ENCODE measurements around the gene FCGBP.
A peak's percentile ranks its signal among the peaks of the same experiment; 100 is the strongest.

Gene FCGBP

DNA sequence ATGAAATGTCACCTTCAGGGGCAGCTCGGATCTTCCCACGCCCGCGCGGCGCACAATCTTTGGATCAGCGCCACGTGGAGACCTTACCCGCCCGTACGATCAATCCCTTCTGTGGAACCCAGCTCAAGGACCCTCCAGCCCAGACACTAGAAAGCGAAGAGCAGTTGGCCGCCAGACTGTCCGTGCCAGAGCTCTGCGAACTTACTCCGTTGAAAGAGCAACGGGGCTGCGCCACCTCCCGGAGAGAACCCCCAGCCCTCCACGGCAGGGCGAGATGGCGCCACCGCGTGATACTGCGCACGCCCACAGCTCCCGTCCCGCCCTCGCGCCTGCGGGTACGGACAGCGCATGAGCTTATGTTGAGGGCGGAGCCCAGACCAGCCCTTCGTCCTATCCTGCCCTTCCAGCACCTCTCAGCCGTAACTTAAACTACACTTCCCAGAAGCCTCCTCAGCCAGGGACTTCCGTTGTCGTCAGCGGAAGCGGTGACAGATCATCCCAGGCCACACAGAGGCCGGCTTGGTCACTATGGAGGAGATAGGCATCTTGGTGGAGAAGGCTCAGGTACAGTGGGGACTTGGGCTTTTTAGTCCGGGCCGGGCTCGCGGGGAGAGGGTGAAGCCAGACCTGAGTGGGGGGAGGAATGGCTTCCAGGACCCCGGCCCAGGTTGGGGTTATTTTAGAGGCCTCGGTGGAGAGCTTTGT, 36.4 kb upstream of the FCGBP start, which contains the start of gene PSMC4:
Gene PSMC4 (plus strand): TSS at position 491 of the 705 bp plus-strand sequence. CDS start 38 bp downstream, at position 529.
- TF ChIP-seq, protein P1, sequence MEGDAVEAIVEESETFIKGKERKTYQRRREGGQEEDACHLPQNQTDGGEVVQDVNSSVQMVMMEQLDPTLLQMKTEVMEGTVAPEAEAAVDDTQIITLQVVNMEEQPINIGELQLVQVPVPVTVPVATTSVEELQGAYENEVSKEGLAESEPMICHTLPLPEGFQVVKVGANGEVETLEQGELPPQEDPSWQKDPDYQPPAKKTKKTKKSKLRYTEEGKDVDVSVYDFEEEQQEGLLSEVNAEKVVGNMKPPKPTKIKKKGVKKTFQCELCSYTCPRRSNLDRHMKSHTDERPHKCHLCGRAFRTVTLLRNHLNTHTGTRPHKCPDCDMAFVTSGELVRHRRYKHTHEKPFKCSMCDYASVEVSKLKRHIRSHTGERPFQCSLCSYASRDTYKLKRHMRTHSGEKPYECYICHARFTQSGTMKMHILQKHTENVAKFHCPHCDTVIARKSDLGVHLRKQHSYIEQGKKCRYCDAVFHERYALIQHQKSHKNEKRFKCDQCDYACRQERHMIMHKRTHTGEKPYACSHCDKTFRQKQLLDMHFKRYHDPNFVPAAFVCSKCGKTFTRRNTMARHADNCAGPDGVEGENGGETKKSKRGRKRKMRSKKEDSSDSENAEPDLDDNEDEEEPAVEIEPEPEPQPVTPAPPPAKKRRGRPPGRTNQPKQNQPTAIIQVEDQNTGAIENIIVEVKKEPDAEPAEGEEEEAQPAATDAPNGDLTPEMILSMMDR (IDR thresholded peaks at IDR 0.05; ENCODE audit: insufficient read depth, low read length, poor library complexity, severe bottlenecking), result peak; percentile 89
- H3K4me3 ChIP-seq (replicated peaks; ENCODE audit: low read depth, low read length), result peak within 1 kb of the TSS; percentile 98

DNA sequence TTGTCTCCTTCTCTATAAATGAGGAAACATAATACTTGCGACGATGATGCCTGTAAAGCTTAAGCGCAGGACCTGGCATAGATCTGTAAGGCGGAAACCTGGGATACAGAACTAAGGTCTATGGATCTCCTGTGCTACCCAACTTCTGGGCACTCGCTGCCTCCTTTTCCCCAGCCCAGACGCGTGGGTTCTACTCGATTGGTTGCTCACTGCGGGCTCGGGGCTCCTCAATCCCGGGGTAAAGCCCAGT, 35.9 kb upstream of the FCGBP start:
- TF ChIP-seq, protein P1 (IDR thresholded peaks at IDR 0.05; ENCODE audit: insufficient read depth, low read length, poor library complexity, severe bottlenecking), result no peak
- no peak for DNase-seq (ENCODE audit: extremely low read depth, insufficient read length)
- Histone ChIP-seq H3K36me3 (ENCODE audit: control insufficient read depth, insufficient read depth, low read length) (peaks cover 12% of the 10 kb centered on the region), H3K4me3 (replicated peaks; ENCODE audit: low read depth, low read length) (peak overlapping the region; percentile 98), H3K27me3 (replicated peaks; ENCODE audit: control insufficient read depth, insufficient read depth, low read length) (no peaks in the 10 kb centered on the region)

More for the DNA sequence above, 36.4 kb upstream of the FCGBP start, which contains the start of gene PSMC4:
- Histone ChIP-seq H3K36me3 (ENCODE audit: control insufficient read depth, insufficient read depth, low read length) (peaks cover 15% of the 10 kb centered on the region), H3K27me3 (replicated peaks; ENCODE audit: control insufficient read depth, insufficient read depth, low read length) (no peaks in the 10 kb centered on the region)
- peak; percentile 99 for DNase-seq (ENCODE audit: extremely low read depth, insufficient read length)

DNA sequence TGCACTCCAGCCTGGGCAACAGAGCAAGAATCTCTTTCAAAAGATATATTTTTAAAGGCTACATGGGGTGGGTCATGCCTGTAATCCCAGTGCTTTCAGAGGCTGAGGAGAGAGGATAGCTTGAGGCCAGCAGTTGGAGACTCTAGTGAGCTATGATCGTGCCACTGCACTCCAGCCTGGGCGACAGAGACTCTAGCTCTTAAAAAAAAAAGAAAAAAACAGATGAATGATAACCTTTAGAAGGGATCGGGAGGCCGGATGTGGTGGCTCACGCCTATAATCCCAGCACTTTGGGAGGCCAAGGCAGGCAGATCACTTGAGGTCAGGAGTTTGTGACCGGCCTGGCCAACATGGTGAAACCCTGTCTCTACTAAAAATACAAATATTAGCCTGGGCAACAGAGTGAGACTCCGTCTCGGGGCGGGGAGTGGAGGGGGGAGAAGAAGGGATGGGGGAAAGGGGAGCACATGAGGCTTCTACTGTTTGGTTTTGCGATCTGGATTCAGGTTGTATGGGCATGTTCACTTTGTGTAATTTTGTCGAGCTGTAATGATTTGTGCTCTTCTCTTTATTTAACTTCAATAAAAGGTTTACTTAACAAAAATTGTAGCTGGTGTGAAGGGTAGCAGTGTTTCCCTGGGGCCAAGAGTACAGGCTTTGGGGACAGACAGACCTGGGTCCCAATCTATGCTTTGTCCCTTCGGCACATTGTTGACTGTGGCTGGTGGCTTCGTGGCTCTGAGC, 35.4 kb upstream of the FCGBP start:
- peaks cover 10% of the 10 kb centered on the region for H3K36me3 ChIP-seq (ENCODE audit: control insufficient read depth, insufficient read depth, low read length)
- H3K4me3 ChIP-seq (replicated peaks; ENCODE audit: low read depth, low read length), result peak overlapping the region; percentile 98
- TF ChIP-seq, protein P1 (IDR thresholded peaks at IDR 0.05; ENCODE audit: insufficient read depth, low read length, poor library complexity, severe bottlenecking), result no peak
- H3K27me3 ChIP-seq (replicated peaks; ENCODE audit: control insufficient read depth, insufficient read depth, low read length), result no peaks in the 10 kb centered on the region
- no peak for DNase-seq (ENCODE audit: extremely low read depth, insufficient read length)

DNA sequence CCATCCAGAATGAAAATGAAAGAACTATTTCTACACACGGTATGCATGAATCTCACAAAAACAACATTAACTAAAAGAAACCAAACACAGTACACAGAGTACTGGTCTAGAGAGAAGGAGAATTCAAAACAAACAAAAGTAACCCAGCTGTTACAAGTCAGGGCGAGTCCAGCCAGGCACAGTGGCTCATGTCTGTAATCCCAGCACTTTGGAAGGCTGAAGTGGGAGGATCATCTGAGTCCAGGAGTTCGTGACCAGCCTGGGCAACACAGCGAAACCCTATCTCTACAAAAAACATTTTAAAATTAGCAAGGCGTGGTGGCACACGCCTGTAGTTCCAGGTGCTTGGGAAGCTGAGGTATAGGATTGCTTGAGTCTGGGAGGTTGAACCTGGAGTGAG, 34.8 kb upstream of the FCGBP start:
- DNase-seq (ENCODE audit: extremely low read depth, insufficient read length), result no peak
- Histone ChIP-seq H3K4me3 (replicated peaks; ENCODE audit: low read depth, low read length) (no peak overlapping the region), H3K27me3 (replicated peaks; ENCODE audit: control insufficient read depth, insufficient read depth, low read length) (no peaks in the 10 kb centered on the region), H3K36me3 (ENCODE audit: control insufficient read depth, insufficient read depth, low read length) (peaks cover 4% of the 10 kb centered on the region)
- TF ChIP-seq, protein P1 (IDR thresholded peaks at IDR 0.05; ENCODE audit: insufficient read depth, low read length, poor library complexity, severe bottlenecking), result no peak

DNA sequence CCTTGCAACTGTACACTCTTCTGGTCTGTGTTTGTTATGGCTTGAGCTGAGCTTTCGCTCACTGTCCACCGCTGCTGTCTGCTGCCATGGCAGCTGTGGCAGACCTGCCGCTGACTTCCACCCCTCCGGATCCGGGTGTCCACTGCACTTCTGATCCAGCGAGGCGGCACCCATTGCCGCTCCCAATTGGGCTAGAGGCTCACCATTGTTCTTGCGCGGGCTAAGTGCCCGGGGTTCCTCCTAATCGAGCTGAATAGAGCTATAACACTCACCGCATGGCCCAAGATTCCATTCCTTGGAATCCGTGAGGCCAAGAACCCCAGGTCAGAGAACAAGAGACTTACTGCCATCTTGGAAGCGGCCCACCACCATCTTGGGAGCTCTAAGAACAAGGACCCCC, 34.4 kb upstream of the FCGBP start:
- TF ChIP-seq, protein P1 (IDR thresholded peaks at IDR 0.05; ENCODE audit: insufficient read depth, low read length, poor library complexity, severe bottlenecking), result no peak
- no peak for DNase-seq (ENCODE audit: extremely low read depth, insufficient read length)
- Histone ChIP-seq H3K27me3 (replicated peaks; ENCODE audit: control insufficient read depth, insufficient read depth, low read length) (no peaks in the 10 kb centered on the region), H3K4me3 (replicated peaks; ENCODE audit: low read depth, low read length) (no peak overlapping the region), H3K36me3 (ENCODE audit: control insufficient read depth, insufficient read depth, low read length) (peaks cover 3% of the 10 kb centered on the region)

Data from GM06990 (cell line).